Chondrocyte (in vitro differentiated cells): ENCODE data around the gene MAP2. TPM values are rescaled to one million over a fixed set of nuclear protein-coding genes. Genes with fewer than 3 reads are reported as not detected.

Experiments
- DNase-seq: peaks from one replicate; pipeline ENCODE4 v3.0.0; 2021; ENCODE audit warnings: mixed read lengths, low spot score
- H3K27ac Mint-ChIP-seq: one replicate; pipeline ENCODE4 v1.8.0; 2021; ENCODE audit warnings: mild to moderate bottlenecking, moderate library complexity, mixed read lengths; ENCODE audit not compliant: unreplicated experiment
- H3K27me3 Mint-ChIP-seq: 2 replicates; pipeline ENCODE4 v1.8.0; 2021; ENCODE audit warnings: low read depth, mixed read lengths
- H3K36me3 Mint-ChIP-seq: 2 replicates; pipeline ENCODE4 v1.8.0; 2021; ENCODE audit warnings: low read depth, mixed read lengths
- H3K4me1 Mint-ChIP-seq: 2 replicates; pipeline ENCODE4 v1.8.0; 2021; ENCODE audit warnings: low read depth, mild to moderate bottlenecking, mixed read lengths
- H3K4me3 Mint-ChIP-seq: one replicate; pipeline ENCODE4 v1.8.0; 2021; ENCODE audit warnings: mild to moderate bottlenecking, moderate library complexity, mixed read lengths; ENCODE audit not compliant: unreplicated experiment
- H3K9me3 Mint-ChIP-seq: 2 replicates; pipeline ENCODE4 v1.8.0; 2021; ENCODE audit warnings: low read depth, mixed read lengths
- total RNA-seq: library from RNA; stranded (reverse); gene quantifications from 3 replicates; pipeline ENCODE4 v1.2.1, GENCODE V29; 2021
- TF ChIP-seq, protein P1 (sequence below): fragments of 200-600 bp; sonication (generic); IDR thresholded peaks from 2 replicates; pipeline ENCODE4 v1.5.0; 2021; ENCODE audit warnings: antibody characterized with exemption, mild to moderate bottlenecking, moderate library complexity

Gene MAP2
- total RNA-seq, 1 donor from 2014 or later = 13.9 TPM

DNA sequence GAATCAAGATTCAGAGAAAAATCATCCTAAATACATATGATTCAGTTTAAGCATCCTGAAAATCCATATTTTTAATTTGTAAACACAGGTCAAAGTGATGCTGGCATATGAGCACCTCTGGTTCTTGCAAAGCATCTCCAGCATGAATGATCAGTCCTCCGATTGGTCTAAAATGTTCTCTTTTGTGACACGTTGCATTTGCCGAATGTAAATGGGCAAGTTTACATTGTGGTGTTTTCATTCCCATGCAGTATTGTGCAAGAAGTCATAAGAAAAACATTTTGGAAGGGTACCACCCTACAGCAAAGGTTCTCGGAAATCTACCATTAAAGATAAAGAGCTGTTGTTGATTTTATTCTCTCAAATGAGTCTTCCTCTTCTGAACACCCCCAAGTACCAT lies 239.8 kb downstream of the MAP2 start:
- DNase-seq = no peak
- peaks cover 13% of the 10 kb centered on the region for H3K4me1 Mint-ChIP-seq

DNA sequence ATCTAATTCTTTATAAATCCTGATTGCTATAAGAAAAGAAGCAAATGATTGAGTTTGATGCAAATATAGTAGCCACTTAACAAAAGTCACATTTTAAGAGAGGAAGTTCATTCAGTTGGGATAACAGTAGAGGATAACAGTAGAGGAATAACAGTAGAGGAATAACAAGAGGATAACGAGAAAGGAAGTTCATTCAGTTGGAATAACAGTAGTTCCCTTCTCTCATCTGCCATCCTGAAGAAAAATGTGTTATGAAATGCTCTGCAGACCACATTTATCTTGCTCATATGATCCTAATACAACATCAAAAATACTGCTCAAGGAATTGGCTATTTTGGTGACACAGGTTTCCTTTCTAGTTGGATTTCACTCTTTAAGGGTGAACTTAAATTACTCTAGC lies 242.4 kb downstream of the MAP2 start:
- Mint-ChIP-seq H3K9me3 (no peaks in the 10 kb centered on the region), H3K4me1 (peaks cover 13% of the 10 kb centered on the region), H3K27ac (no peak overlapping the region), H3K36me3 (no peaks in the 10 kb centered on the region), H3K27me3 (peaks cover 3% of the 10 kb centered on the region), H3K4me3 (no peak overlapping the region)
- DNase-seq = no peak
- TF ChIP-seq, protein P1, sequence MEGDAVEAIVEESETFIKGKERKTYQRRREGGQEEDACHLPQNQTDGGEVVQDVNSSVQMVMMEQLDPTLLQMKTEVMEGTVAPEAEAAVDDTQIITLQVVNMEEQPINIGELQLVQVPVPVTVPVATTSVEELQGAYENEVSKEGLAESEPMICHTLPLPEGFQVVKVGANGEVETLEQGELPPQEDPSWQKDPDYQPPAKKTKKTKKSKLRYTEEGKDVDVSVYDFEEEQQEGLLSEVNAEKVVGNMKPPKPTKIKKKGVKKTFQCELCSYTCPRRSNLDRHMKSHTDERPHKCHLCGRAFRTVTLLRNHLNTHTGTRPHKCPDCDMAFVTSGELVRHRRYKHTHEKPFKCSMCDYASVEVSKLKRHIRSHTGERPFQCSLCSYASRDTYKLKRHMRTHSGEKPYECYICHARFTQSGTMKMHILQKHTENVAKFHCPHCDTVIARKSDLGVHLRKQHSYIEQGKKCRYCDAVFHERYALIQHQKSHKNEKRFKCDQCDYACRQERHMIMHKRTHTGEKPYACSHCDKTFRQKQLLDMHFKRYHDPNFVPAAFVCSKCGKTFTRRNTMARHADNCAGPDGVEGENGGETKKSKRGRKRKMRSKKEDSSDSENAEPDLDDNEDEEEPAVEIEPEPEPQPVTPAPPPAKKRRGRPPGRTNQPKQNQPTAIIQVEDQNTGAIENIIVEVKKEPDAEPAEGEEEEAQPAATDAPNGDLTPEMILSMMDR = no peak

More for the DNA sequence above, 239.8 kb downstream of the MAP2 start:
- no peaks in the 10 kb centered on the region for H3K9me3 Mint-ChIP-seq
- H3K4me3 Mint-ChIP-seq = no peak overlapping the region
- TF ChIP-seq, protein P1 = no peak
- no peaks in the 10 kb centered on the region for H3K36me3 Mint-ChIP-seq
- no peak overlapping the region for H3K27ac Mint-ChIP-seq
- no peaks in the 10 kb centered on the region for H3K27me3 Mint-ChIP-seq

DNA sequence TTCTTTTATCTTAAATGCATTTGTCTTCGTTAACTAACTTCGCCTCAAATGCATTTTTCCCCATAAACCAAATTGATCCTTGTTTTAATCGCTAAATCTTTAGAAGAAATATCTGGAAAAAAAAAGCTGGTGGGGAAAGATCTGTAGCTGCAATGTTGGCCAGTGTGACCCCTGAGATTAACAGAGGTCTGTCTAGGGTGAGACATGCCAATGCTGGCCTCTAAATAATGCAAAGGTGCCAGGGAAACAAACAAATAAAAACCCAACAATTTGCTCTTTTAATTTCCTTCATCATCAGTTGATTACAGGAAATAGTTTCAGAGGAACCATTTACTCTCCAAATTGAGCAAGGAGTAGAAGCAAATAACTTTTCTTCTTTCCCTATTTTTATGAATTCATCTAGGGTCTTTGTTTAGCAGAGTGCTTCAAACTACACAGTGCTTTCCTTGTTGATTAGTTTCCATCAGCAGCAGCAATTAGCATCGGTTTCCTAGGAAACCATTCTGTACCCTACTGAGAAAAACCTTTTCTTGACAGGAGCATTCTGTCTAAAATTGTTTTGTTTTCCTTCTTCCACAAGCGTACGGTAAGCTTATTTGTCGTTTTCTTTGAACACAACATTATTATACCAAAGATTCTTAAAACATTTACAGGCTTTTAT lies 247.3 kb downstream of the MAP2 start:
- TF ChIP-seq, protein P1 = no peak
- Mint-ChIP-seq H3K36me3 (peaks cover 1% of the 10 kb centered on the region), H3K4me3 (no peak overlapping the region), H3K27me3 (peaks cover 3% of the 10 kb centered on the region), H3K9me3 (peaks cover 2% of the 10 kb centered on the region), H3K27ac (no peak overlapping the region), H3K4me1 (peaks cover 4% of the 10 kb centered on the region)
- no peak for DNase-seq

DNA sequence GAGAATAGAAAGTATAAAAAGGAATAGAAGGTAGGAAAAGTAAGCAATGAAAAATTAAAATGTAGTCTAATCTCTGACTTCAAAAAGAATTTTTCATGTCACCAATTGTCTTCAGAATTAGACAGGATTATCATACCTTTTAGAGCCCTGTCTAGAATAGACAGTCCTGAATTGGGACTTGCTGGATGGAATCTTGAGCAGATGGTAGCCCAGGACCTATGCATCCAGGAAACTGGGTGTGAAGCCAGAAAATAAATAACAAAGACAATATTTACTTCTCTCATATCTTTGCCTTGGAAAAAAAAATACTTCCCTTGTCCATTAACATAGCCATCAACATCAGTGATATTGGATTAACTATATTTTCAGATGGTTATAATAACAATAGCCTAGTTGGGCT lies 250.0 kb downstream of the MAP2 start:
- no peak for DNase-seq
- Mint-ChIP-seq H3K36me3 (peaks cover 2% of the 10 kb centered on the region), H3K27me3 (peaks cover 3% of the 10 kb centered on the region), H3K4me3 (no peak overlapping the region), H3K4me1 (peaks cover 3% of the 10 kb centered on the region), H3K27ac (no peak overlapping the region), H3K9me3 (peaks cover 5% of the 10 kb centered on the region)
- TF ChIP-seq, protein P1 = no peak

DNA sequence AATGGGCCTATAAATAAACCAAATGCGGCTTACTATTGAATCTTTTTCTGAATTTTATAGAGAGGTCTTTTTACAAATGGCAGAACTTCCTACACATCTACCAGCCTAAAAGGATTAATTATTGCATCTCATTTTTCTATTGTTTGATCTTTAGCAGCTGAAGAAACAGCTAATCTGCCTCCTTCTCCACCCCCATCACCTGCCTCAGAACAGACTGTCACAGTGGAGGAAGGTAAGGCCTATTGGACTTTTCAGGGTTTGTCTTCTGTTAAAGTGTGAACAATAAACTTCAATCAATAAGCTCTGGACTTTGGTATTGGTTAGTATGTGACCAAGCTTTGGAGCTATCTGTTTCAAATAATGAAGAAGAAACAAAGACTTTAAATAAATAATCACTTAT lies 256.7 kb downstream of the MAP2 start:
- H3K36me3 Mint-ChIP-seq = peaks cover 2% of the 10 kb centered on the region
- H3K27me3 Mint-ChIP-seq = peaks cover 2% of the 10 kb centered on the region
- H3K4me1 Mint-ChIP-seq = peaks cover 3% of the 10 kb centered on the region
- no peak overlapping the region for H3K27ac Mint-ChIP-seq
- no peak overlapping the region for H3K4me3 Mint-ChIP-seq
- TF ChIP-seq, protein P1 = no peak
- no peak for DNase-seq
- peaks cover 5% of the 10 kb centered on the region for H3K9me3 Mint-ChIP-seq
